GM18867 (cell line): ENCODE results near the gene GRIN2D.
A peak's percentile ranks its signal among the peaks of the same experiment; 100 is the strongest.

ENCODE experiments used
- ATAC-seq: cut with Tn5 transposase; IDR thresholded peaks from one replicate; pipeline ENCODE4 v1.9.1; 2021; ENCODE audit warnings: mild to moderate bottlenecking, moderate library complexity; ENCODE audit not compliant: unreplicated experiment

GRIN2D gene

DNA sequence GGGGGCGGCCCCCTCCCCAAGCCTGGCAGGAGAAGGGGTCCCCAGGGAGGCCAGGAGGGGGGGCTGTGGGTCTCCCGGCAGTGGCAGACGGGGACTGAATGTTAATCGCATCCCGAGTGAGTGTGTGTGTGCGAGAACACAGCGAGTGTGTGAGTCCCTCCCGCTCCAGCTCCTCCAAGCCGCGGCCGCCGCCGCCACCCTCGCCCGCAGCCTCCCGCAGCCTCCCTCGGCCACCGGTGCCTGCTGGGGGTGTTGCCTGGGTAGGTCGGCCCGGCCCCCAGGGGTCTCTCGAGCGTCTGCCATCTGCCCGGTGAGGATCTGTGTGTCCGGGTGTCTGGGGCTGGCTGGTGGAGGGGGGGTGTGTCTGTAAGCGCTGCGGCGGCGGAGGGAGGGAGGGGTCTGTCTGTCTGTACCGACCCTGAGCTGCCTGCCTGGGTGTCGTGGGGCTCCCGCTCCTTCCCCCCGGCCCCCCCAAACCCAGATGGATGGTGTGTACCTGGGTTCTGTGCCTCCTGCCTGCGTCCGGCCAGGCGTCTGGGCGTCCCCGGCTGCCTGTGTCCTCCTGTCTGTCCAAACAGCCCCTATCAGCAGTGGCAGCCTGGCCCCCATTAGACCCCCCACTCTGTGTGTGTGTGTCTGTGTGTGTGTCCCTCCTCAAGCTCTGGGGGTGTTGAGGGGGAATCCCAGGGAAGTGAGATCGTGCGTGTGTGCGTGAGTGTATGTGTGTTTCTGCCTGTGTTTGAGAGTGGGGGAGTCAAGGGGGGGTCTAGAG lies at the start of gene GRIN2D:
Gene GRIN2D (plus strand): TSS at position 110 of the 772 bp plus-strand sequence. CDS start 4,725 bp downstream, outside the sequence.
- ATAC-seq = no peak

- ATAC-seq = no peak
These were observed 48.6 kb upstream of the GRIN2D start for GRCh38 chr19:48344892-48345291.

DNA sequence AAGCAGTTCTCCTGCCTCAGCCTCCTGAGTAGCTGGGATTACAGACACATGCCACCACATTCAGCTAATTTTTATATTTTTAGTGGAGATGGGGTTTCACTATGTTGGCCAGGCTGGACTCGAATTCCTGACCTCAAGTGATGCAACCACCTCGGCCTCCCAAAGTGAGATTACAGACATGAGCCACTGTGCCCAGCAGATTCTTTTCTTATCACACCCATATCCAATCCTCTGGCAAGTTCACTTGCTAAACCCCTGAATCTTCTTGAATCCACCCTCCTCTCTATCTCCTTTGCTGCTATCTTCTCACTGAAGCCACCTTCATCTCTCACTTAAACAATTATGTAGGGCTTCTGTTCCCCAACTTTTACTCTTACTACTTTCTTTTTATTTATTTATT lies 47.3 kb upstream of the GRIN2D start:
- no peak for ATAC-seq

GRCh38 chr19:48348045-48348444 lies 45.4 kb upstream of the GRIN2D start:
- ATAC-seq = no peak

- no peak for ATAC-seq
These were observed 44.7 kb upstream of the GRIN2D start for GRCh38 chr19:48348737-48349136.

DNA sequence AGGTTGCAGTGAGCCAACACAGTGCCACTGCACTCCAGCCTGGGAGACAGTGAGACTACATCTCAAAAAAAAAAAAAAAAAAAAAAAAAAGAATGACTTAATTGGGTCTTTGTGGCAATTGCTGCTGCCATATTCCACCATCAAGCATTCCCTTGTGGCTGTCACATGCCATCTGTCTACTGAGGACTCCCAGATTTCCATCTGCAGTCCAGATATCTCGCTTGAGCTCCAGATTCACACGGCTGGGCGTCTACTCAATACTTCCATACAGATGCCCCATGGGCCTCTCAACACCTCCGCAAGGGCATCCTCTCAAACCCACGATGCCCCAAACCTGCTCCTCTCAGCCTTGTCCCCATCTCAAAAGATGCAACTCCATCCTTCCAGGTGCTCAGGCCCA lies 42.6 kb upstream of the GRIN2D start:
- ATAC-seq = no peak

GRCh38 chr19:48351341-48351752 lies 42.1 kb upstream of the GRIN2D start:
- no peak for ATAC-seq

DNA sequence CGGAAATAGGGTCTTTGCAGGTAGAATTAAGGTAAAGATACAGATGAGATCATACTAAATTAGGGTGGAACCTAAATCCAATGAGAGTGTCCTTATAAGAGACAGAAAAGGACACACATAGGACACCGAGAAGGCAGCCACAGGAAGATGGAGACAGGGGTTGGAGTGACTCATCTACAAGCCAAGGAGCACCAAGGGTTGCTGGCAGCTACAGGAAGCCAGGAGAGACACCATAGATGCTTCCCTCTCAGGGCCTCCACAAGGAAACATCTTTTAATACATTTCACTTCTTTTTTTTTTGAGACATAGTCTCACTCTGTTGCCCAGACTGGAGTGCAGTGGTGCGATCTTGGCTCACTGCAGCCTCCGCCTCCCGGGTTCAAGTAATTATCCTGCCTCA lies 39.8 kb upstream of the GRIN2D start:
- ATAC-seq = no peak

DNA sequence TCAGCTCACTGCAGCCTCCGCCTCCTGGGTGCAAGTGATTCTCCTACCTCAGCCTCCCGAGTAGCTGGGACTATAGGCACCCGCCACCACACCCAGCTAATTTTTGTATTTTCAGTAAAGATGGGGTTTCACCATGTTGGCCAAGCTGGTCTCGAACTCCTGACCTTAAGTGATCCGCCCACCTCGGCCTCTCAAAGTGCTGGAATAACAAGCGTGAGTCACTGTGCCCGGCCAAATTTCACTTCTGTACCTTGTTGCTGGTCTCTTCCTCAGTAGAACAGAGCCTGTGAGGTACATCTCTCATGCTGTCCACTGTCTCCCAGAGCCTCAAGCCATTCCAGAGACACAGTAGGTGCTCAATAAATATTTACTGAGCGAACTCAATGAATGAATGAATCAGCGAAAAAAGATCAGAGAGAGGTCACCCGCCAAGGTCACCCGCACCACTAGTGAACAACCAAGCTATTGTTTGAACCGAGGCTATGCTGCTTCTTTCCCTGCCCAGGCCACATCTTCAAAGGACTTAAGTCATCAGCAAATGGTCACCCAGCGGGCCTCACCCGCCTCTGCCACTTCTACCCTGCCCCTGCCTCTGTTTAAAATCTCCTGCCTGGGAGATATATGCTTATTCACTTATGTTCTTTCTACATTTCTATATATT lies 39.0 kb upstream of the GRIN2D start:
- no peak for ATAC-seq

- ATAC-seq = no peak
These were observed 38.0 kb upstream of the GRIN2D start for GRCh38 chr19:48355365-48355954.

- no peak for ATAC-seq
These were observed 34.3 kb upstream of the GRIN2D start for GRCh38 chr19:48359123-48359522.

DNA sequence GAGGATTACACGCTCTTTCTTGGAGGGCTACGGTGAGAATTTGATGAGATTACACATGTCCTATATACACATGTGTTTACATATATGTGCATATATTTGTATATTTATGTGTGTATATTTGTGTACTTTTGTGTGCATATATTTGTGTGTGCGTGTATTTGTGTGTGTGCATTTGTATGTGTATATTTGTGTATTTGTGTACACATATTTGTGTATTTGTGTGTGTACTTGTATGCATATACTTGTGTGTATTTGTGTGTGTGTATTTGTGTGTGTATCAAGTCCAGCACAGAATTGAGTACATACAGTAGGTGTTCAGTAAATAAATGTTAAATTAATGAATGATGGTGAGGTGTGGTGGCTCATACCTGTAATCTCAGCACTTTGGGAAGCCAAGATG lies 31.6 kb upstream of the GRIN2D start:
- no peak for ATAC-seq

- peak; percentile 51 for ATAC-seq
These were observed 30.6 kb upstream of the GRIN2D start for GRCh38 chr19:48362716-48363499.

GRCh38 chr19:48363500-48363809 lies 30.0 kb upstream of the GRIN2D start:
- ATAC-seq = peak; percentile 12

DNA sequence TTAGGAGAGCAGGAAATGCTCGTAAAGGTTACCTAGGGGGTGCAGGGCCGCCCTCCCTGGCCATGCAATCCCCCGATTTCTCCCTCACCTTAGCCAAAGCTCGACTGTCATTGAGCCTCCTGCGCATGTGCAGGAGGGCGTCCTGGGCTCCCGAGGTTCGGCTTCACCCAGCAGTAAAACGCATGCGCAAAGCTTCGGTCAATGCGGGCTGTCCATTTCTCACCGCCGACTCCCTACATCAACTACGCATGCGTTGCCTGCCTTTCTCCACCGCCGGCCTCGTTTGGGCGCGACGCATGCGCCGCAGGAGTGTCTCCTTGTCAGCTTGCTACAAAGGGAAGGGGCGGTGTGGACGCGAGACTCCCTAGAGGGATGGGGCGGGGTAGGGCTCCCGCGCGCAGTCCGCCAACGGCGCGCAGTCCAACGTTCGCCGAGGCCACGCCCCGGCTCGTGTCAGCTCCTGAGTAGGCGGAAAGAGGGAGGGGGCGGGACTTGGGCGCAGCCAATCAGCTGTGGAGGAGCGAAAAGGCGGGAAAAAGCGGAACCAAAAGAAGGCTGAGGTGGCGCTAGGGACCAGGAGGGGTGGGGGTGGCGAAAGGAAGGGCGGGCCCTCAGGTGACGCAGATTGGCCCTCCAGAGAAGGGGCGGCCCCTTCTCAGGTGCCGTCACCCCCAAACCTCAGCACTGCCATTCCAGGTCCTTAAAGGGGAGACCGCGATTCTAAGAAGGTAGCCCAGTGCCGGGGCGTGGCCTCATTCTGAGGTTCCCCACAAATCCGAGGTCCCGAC lies 29.5 kb upstream of the GRIN2D start, which contains the start of the genes SYNGR4 and TMEM143:
Gene SYNGR4 (plus strand): TSS at position 558 of the 788 bp plus-strand sequence. CDS start 1,476 bp downstream, outside the sequence.
Gene TMEM143 (minus strand): TSS at position 131 of the 788 bp plus-strand sequence. CDS start 20 bp downstream, at position 111.
- ATAC-seq = peak; percentile 81

DNA sequence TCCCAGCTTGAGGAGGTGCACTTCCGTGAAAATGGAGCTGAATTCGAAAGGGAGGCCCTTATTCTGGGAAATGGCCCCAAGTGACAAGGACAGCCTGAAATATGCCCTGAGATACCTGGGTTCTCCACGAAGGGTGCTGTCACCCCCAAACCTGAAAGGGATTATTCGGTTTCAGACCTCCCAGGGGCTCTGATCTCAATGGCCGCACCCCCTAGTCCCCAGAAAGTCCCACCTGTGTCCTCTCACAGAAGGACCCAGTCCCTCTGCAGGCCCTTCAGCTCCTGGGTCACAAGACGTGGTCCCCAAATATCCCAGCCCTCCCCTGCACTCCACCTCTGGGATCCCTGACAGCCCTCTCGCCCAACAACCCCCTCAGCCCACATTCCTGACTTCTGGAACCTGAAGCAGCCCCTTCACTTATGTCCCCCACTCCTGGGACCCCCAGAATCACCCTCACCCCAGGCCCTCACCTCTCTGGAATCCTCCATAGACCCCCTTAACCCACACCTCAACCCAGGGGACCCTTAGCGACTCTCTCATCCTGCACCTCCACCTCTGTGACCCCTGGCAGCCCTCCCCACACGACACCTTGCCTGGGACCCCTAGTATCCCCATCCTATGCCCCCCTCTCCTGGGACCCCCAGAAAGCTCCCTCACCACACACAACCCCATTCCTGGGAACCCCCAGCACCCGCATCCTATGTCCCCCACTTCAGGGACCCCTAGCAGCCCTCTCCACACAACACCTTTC lies 28.7 kb upstream of the GRIN2D start:
- ATAC-seq = no peak

GRCh38 chr19:48365602-48366001 lies 27.9 kb upstream of the GRIN2D start:
- no peak for ATAC-seq

DNA sequence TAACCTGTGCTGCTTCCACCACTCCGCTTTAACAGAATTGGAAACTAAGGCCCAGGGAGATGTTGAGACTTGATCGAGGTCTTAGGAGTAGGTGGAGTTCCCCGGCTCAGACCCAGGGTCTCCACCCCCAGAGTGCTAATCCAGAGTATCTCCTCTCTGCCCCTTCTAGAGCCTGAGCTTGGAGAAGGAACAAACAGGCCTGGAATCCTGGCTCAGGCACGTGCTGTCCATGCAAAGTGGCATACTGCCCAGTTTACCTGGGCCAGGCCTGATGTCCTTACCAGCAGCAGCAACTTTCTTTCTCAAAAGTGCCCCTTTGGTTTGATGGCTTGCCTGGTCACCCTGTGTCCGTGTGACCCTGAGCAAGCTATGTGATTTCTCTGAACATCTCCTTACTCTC lies 25.6 kb upstream of the GRIN2D start:
- no peak for ATAC-seq

- no peak for ATAC-seq
These were observed 24.5 kb upstream of the GRIN2D start for GRCh38 chr19:48368936-48369335.

DNA sequence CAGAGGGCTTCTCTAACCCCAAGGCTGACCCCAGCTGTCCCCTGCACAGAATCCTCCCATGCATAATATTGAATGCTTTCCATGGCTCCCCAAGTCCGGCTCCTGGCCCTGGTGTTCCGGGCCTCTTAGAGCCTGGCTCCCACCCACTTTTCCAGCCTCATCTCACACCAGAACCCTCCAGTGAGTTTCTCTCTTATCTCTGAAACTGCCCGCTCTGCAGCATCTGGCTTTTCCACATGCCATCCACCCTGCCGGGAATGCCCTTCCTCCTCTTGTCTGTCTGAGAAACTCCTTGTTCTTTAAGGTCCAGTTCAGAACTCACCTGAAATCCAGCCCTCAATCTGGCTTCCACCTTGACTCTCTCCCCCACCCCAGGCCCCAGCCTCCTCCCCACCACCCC lies 22.5 kb upstream of the GRIN2D start:
- no peak for ATAC-seq
